ENCODE measurements around the gene RUNDC1.
A peak's percentile ranks its signal among the peaks of the same experiment; 100 is the strongest.

The RUNDC1 gene

DNA sequence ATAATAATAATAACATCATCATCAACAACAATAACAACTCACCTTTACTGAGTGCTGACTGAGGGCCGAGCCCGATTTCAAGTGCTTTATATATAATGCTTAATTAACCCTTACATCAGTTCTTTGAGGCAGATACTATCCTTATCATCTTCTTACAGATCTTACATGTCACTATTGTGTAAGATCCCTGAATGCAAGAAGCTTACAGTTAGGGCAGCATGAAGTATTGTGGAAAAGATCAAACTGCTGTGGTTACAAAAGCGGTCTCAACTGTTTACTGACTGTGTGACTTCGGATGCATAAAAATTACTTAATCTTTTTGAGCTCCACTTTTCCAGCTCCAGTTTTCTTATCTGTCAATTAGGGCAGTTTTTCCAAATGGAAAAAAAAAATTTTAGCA lies 38.6 kb downstream of the RUNDC1 start:
- DNase-seq = no peak
- ATAC-seq = no peak

- no peak for ATAC-seq
- DNase-seq = no peak
These were observed 39.1 kb downstream of the RUNDC1 start for GRCh38 chr17:43019418-43019817.

GRCh38 chr17:43020030-43020621 lies 39.8 kb downstream of the RUNDC1 start:
- DNase-seq (no peak), ATAC-seq (no peak)

- ATAC-seq (no peak), DNase-seq (no peak)
These were observed 40.7 kb downstream of the RUNDC1 start for GRCh38 chr17:43020789-43021740.

- peak; percentile 62 for ATAC-seq
- peak; percentile 78 for DNase-seq
These were observed 41.6 kb downstream of the RUNDC1 start, which contains the start of gene VAT1 for GRCh38 chr17:43021741-43022512. VAT1 (minus strand) TSS chr17:43022385; CDS start chr17:43022322, 63 bp downstream.

- peak; percentile 83 for DNase-seq
- ATAC-seq = peak; percentile 75
These were observed 44.3 kb downstream of the RUNDC1 start, which contains the start of gene RND2 for GRCh38 chr17:43024407-43025289. RND2 (plus strand) TSS chr17:43025231; CDS start chr17:43025348, 117 bp downstream.

- ATAC-seq (no peak), DNase-seq (no peak)
These were observed 44.9 kb downstream of the RUNDC1 start for GRCh38 chr17:43025290-43025657.

GRCh38 chr17:43025766-43026537 lies 45.6 kb downstream of the RUNDC1 start:
- DNase-seq = no peak

GRCh38 chr17:43026595-43026994 lies 46.2 kb downstream of the RUNDC1 start:
- ATAC-seq (no peak), DNase-seq (no peak)

More at GRCh38 chr17:43025766-43026537, 45.6 kb downstream of the RUNDC1 start:
- no peak for ATAC-seq

GRCh38 chr17:43027091-43028032 lies 47.0 kb downstream of the RUNDC1 start:
- no peak for DNase-seq
- no peak for ATAC-seq

DNA sequence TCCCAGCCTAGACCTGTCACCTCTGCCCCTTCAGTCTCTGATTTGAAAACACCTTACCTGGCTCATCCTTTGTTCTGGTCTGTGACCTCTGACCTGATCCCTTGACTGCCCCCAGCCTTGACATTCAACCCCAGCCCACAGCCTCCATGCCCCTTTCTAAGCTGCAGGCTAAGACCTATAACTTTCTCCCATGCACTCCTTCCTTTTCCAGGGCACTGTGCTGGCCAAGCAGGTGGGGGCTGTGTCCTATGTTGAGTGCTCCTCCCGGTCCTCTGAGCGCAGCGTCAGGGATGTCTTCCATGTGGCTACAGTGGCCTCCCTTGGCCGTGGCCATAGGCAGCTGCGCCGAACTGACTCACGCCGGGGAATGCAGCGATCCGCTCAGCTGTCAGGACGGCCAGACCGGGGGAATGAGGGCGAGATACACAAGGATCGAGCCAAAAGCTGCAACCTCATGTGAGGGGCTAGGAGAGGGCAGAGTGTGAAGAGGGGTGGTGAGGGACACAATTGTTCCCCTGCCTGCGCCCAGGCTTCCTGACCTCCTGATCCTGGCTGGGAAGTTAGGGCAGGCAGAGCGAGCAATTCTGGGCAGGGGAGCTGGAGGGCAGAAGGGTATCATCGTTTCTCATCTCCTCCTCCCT lies 48.0 kb downstream of the RUNDC1 start:
- no peak for ATAC-seq
- DNase-seq = no peak

DNA sequence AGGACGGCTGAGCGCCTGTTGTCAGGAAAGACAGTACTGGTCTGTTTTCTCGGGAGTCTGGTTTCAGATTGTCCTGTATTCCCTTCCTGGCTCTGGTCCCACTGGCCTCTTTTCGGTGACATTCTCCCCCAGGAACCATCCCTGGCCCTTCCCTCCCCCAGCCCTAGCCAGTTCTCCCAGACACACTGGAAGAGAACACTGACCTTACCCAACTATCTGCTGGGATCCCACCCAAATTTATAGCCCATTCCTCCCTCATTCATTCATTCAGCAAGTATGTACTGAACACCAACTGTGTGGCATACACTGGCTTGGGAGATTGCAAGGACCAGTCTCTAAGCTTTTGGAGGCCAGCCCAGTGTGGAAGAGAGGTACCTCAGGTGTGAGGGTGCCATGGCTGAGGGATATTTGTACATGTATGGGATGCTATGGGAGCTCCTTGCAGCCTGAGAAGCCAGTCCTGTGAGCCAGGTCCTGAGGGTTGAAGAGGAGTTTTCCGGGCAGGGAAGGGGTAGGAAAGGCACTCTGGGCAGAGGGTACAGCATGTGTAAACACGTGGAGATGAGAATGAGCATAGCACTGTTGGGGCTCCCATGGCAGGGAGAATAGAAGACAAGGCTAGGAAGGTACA lies 49.9 kb downstream of the RUNDC1 start:
- ATAC-seq = no peak
- DNase-seq = no peak

DNA sequence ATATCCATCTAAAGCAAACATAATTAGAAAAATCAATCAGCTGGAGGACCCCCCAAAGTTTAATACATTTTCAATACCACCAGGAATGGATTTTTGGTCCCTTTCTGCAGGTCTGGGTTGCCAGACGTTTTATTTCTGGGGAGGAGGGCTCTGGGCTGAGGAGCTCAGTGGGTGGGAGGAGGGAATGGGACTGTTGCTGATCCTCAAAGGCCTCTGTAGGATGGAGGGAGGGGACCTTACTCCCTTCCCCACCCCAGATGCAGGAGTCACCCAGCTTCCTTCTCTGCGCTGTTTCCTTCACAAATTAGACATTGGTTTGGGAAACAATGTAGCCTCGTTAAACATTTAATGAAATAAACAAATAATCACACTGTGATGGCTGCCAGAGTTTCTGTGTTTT lies 51.3 kb downstream of the RUNDC1 start:
- no peak for DNase-seq
- ATAC-seq = no peak

GRCh38 chr17:43033948-43034881 lies 53.9 kb downstream of the RUNDC1 start:
- ATAC-seq = no peak
- DNase-seq = no peak

DNA sequence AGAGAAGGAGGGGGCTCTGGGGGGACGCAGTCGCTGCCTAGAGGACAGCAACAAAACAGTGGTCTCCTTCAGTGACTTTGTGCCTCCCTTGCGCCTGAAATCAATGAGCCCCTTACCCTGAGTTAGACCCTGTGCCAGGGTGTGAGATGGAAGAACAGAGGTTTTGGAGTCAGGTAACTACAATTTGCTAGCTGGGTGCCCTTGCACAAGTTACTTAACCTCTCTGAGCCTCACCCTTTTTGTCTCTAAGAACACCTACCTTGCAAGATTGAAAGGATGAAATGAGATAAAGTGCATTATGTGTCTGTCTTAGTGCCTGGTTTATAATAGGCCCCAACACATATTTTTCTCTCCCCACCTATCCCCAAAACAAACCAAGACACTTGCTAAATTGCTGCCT lies 54.5 kb downstream of the RUNDC1 start:
- DNase-seq (no peak), ATAC-seq (no peak)

- ATAC-seq = no peak
These were observed 59.3 kb downstream of the RUNDC1 start for GRCh38 chr17:43039646-43040045.

DNA sequence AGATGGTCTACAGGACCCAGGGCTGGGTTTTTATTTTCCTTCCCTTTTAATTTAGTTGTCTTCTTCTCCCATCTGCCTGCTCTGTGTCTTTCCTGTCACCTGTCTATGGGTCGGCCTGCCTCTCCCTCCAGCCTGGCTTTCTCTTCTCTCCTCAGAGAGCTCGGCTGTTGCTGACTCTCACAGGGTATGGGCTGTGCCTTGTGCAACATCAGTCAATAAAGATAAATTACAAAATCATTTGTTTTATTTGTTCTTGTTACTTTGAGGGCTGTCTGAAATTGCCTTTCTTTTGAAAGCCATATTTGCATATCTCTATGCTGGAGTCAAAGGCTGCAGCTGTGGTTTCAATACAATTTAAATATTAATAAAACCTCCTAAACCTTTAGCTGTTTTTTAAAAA lies 60.3 kb downstream of the RUNDC1 start:
- no peak for ATAC-seq
- DNase-seq = no peak

More at GRCh38 chr17:43039646-43040045, 59.3 kb downstream of the RUNDC1 start:
- no peak for DNase-seq
